Vagina (tissue), 2 donors: Measurements from ENCODE around the gene ADGRL1.

Experiments
- CTCF ChIP-seq, 3 experiments: fragments of 450-650 bp in 2 of 3; fragments of 200-600 bp in 1 of 3; sonication (generic) in 1 of 3; IDR thresholded peaks; one replicate each; pipeline ENCODE4 v1.5.1; 2017 to 2019; ENCODE audit warnings: antibody characterized with exemption in 3 of 3, mild to moderate bottlenecking in 2 of 3, moderate library complexity in 2 of 3
- POLR2A ChIP-seq, 2 donors: fragments of 450-650 bp; IDR thresholded peaks; one replicate each; pipeline ENCODE4 v1.6.1; 2017; ENCODE audit warnings: antibody characterized with exemption in 2 of 2, mild to moderate bottlenecking in 2 of 2, moderate library complexity in 2 of 2
- POLR2AphosphoS5 ChIP-seq, 2 donors: sonication (generic); formaldehyde crosslinking; IDR thresholded peaks; one replicate each; pipeline ENCODE4 v1.9.0; 2017; ENCODE audit warnings: antibody characterized with exemption in 2 of 2, mild to moderate bottlenecking in 2 of 2, low read depth in 1 of 2; ENCODE audit not compliant: insufficient read depth in 1 of 2

- TF ChIP-seq POLR2A (IDR thresholded peaks at IDR 0.05): no peak
- no peak for TF ChIP-seq CTCF (IDR thresholded peaks at IDR 0.05)
- no peak for TF ChIP-seq POLR2AphosphoS5 (IDR thresholded peaks at IDR 0.05; ENCODE audit: insufficient read depth in 1 of 2, low read depth in 1 of 2)
These were observed 49.8 kb downstream of the ADGRL1 start for GRCh38 chr19:14156122-14156521.
